ENCODE measurements around the gene PXK. TPM values are rescaled to one million over a fixed set of nuclear protein-coding genes. Genes with fewer than 3 reads are reported as not detected.

PXK gene
- total RNA-seq, 1 donor from 2014 or later = 29.8 TPM

DNA sequence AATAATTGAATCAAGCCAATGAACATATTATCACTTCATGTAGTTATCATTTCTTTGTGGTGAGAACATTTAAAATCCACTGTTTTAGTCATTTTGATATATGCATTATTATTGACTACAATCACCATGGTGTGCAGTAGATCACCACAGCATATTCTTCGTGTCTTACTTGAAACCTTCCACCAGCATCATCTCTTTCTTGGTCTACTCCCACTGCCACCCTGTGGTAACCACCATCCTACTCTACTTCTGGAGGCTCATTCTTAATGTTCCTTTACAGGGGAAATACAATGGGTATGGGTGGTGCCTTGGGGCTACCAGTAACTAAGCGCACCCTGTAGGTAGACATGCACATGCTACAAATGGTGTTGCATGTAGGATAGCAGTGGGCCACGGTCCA lies 25.4 kb downstream of the PXK start:
- Histone ChIP-seq H3K27ac (no peak overlapping the region), H3K9me3 (no peaks in the 10 kb centered on the region), H3K4me3 (no peak overlapping the region), H3K27me3 (no peaks in the 10 kb centered on the region), H3K4me1 (peaks cover 10% of the 10 kb centered on the region), H3K36me3 (no peaks in the 10 kb centered on the region)
- intact Hi-C loops (cut with DNase I) = no loop called here
- ATAC-seq = no peak
- TF ChIP-seq CTCF (IDR thresholded peaks at IDR 0.05) = no peak
- no peak for DNase-seq

GRCh38 chr3:58358808-58359207 lies 26.1 kb downstream of the PXK start:
- H3K4me1 ChIP-seq = peaks cover 10% of the 10 kb centered on the region
- no peaks in the 10 kb centered on the region for H3K27me3 ChIP-seq
- H3K9me3 ChIP-seq = no peaks in the 10 kb centered on the region
- ATAC-seq (no peak), DNase-seq (no peak)
- no peak overlapping the region for H3K27ac ChIP-seq
- intact Hi-C loops (cut with DNase I) = no loop called here
- H3K36me3 ChIP-seq = no peaks in the 10 kb centered on the region
- no peak for TF ChIP-seq CTCF (IDR thresholded peaks at IDR 0.05)
- H3K4me3 ChIP-seq = no peak overlapping the region

- DNase-seq = no peak
- Histone ChIP-seq H3K27me3 (no peaks in the 10 kb centered on the region), H3K36me3 (no peaks in the 10 kb centered on the region), H3K4me3 (no peak overlapping the region), H3K4me1 (peaks cover 10% of the 10 kb centered on the region), H3K9me3 (no peaks in the 10 kb centered on the region), H3K27ac (no peak overlapping the region)
- ATAC-seq = no peak
- no peak for TF ChIP-seq CTCF (IDR thresholded peaks at IDR 0.05)
- intact Hi-C loops (cut with DNase I) = no loop called here
These were observed 26.9 kb downstream of the PXK start for GRCh38 chr3:58359621-58360020.

GRCh38 chr3:58361866-58362265 lies 29.2 kb downstream of the PXK start:
- H3K27ac ChIP-seq = no peak overlapping the region
- H3K4me3 ChIP-seq = no peak overlapping the region
- H3K4me1 ChIP-seq = no peaks in the 10 kb centered on the region
- intact Hi-C loops (cut with DNase I) = no loop called here
- no peaks in the 10 kb centered on the region for H3K36me3 ChIP-seq
- ATAC-seq = no peak
- TF ChIP-seq CTCF (IDR thresholded peaks at IDR 0.05) = no peak
- DNase-seq = no peak
- no peaks in the 10 kb centered on the region for H3K27me3 ChIP-seq
- H3K9me3 ChIP-seq = no peaks in the 10 kb centered on the region

GRCh38 chr3:58366699-58367098 lies 34.0 kb downstream of the PXK start:
- no peaks in the 10 kb centered on the region for H3K4me1 ChIP-seq
- DNase-seq (no peak), ATAC-seq (no peak)
- no peaks in the 10 kb centered on the region for H3K27me3 ChIP-seq
- intact Hi-C loops (cut with DNase I) = no loop called here
- H3K27ac ChIP-seq = no peak overlapping the region
- no peaks in the 10 kb centered on the region for H3K36me3 ChIP-seq
- H3K4me3 ChIP-seq = no peak overlapping the region
- no peak for TF ChIP-seq CTCF (IDR thresholded peaks at IDR 0.05)
- no peaks in the 10 kb centered on the region for H3K9me3 ChIP-seq

- Histone ChIP-seq H3K9me3 (no peaks in the 10 kb centered on the region), H3K36me3 (no peaks in the 10 kb centered on the region), H3K27ac (no peak overlapping the region), H3K4me1 (no peaks in the 10 kb centered on the region), H3K27me3 (no peaks in the 10 kb centered on the region), H3K4me3 (no peak overlapping the region)
- intact Hi-C loops (cut with DNase I) = no loop called here
- TF ChIP-seq CTCF (IDR thresholded peaks at IDR 0.05) = no peak
- ATAC-seq (no peak), DNase-seq (no peak)
These were observed 36.3 kb downstream of the PXK start for GRCh38 chr3:58369038-58369437.

Data from upper lobe of right lung (tissue), 1 donor.